Measurements from ENCODE around the gene POPDC2. TPM values are rescaled to one million over a fixed set of nuclear protein-coding genes. Genes with fewer than 3 reads are reported as not detected.

Gene POPDC2
- total and polyA plus RNA-seq, 2 donors (not counting 3 experiments of a cell fraction or from before 2014, with no cell fraction given), result 0.57 to 0.66 TPM

DNA sequence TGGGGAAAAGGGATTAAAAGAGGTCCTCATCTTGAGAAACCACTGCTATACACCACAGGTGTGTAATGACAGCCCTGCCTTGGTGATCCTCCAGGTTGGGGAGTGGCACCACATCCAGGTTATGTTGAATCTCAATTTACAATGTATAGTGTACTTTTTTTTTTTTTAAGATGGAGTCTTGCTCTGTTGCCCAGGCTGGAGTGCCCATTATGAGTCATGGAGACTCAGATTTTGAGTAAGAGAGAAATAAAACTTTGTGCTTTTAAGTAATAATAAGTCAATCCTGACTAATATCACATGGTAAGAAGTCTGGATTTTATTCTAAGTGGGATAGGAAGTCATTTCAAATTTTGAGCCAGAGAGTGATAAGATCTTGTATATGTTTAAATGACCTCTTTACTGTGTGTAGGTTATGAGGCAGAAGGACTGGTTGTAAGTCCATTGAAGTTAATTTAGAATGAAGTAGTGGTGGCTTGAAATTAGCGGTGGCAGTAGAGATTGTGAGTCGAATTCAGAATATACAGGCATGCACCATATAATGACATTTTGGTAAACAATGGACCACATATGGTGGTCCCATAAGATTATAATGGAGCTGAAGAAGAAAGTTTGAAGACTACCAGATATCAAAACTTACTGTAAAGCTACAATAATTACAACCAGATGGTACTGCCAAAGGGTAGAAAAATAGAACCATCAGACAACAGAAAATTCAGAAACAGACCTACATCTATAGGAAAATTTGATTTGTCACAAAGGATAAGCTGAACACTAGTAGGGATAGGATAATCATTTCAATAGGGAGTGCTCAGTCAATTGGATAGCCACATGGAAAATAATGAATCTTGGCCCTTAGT is 20.7 kb downstream of the POPDC2 start:
- H3K9me1 ChIP-seq (replicated peaks; ENCODE audit: control insufficient read depth, extremely low read depth, insufficient read depth, low read length), result no peaks in the 10 kb centered on the region
- no peaks in the 10 kb centered on the region for H3K79me2 ChIP-seq (ENCODE audit: control insufficient read depth, insufficient read depth, low read length)
- dilution Hi-C loops (cut with MboI; ENCODE audit: extremely low pct_ligation_motif_present, low sequenced_read_pairs), result no loop called here
- H3K9ac ChIP-seq (replicated peaks; ENCODE audit: extremely low read depth, insufficient read depth, low read length), result no peak overlapping the region
- no peak overlapping the region for H3K27ac ChIP-seq (ENCODE audit: insufficient read depth, low read depth, low read length)
- TF ChIP-seq POLR2A (IDR thresholded peaks at IDR 0.05; ENCODE audit: low read depth, low read length) (no peak), CTCF (IDR thresholded peaks at IDR 0.05; ENCODE audit: extremely low read depth in 1 of 2, insufficient read depth in 1 of 2, low read depth in 1 of 2, low read length in 2 of 2) (no peak), POLR2AphosphoS5 (IDR thresholded peaks at IDR 0.05; ENCODE audit: insufficient read depth, low read depth, low read length) (no peak), JUN (IDR thresholded peaks at IDR 0.05; ENCODE audit: borderline replicate concordance, insufficient read depth, insufficient read length, low read depth) (no peak), MYC (IDR thresholded peaks at IDR 0.05; ENCODE audit: low read depth, low read length) (no peak), GATA2 (IDR thresholded peaks at IDR 0.05; ENCODE audit: insufficient read depth, insufficient read length, low read depth, low read length) (no peak), FOS (IDR thresholded peaks at IDR 0.05; ENCODE audit: borderline replicate concordance, insufficient read depth, low read length) (no peak)
- H3K27me3 ChIP-seq (ENCODE audit: control insufficient read depth in 2 of 2, insufficient read depth in 2 of 2, low read length in 2 of 2), result no peaks in the 10 kb centered on the region
- H3K4me2 ChIP-seq (ENCODE audit: insufficient read depth, low read length), result no peak overlapping the region
- H3K4me1 ChIP-seq (ENCODE audit: control insufficient read depth, extremely low read depth, insufficient read depth, low read length), result peaks cover 34% of the 10 kb centered on the region
- TSS peak; percentile 33 for BruUV-seq (replicated peaks)
- H2AFZ ChIP-seq (ENCODE audit: low read depth, low read length), result no peak overlapping the region
- DNase-seq (ENCODE audit: low read depth, low spot score) (no peak), FAIRE-seq (no peak)
- intact Hi-C loops (cut with micrococcal nuclease), result no loop called here
- H3K9me3 ChIP-seq (replicated peaks; ENCODE audit: control insufficient read depth, insufficient read depth, low read length), result no peaks in the 10 kb centered on the region
- H3K36me3 ChIP-seq (ENCODE audit: control insufficient read depth in 2 of 2, extremely low read depth in 1 of 2, insufficient read depth in 2 of 2, low read length in 2 of 2), result no peaks in the 10 kb centered on the region
- no peaks in the 10 kb centered on the region for H4K20me1 ChIP-seq (replicated peaks; ENCODE audit: control insufficient read depth, extremely low read depth, insufficient read depth, low read length)
- POLR2A ChIA-PET, result no interaction called here
- CTCF ChIA-PET, result no interaction called here
- no peak overlapping the region for H3K4me3 ChIP-seq (replicated peaks in 1 of 3; ENCODE audit: insufficient read depth in 1 of 3, low read depth in 1 of 3, low read length in 3 of 3)

All from endothelial cell of umbilical vein (primary cell).